Karpas-422 (cell line): ENCODE measurements around the gene LYSMD1. TPM values are rescaled to one million over a fixed set of nuclear protein-coding genes. Genes with fewer than 3 reads are reported as not detected.

Experiments
- DNase-seq: peaks from one replicate; pipeline ENCODE4 v3.0.0-alpha.2; 2015
- H2AFZ ChIP-seq: fragments of 200-600 bp; sonication (generic); 2 replicates; pipeline ENCODE4 v1.6.1; 2014; ENCODE audit warnings: antibody characterized with exemption, low read length, mixed read lengths
- H3K27ac ChIP-seq: fragments of 200-600 bp; sonication (generic); 2 replicates; pipeline ENCODE4 v1.5.1; 2014; ENCODE audit warnings: mild to moderate bottlenecking, low read length, moderate library complexity
- H3K27me3 ChIP-seq: fragments of 200-600 bp; sonication (generic); 2 replicates; pipeline ENCODE4 v1.6.1; 2014; ENCODE audit warnings: low read length, mixed read lengths
- H3K36me3 ChIP-seq: fragments of 200-600 bp; sonication (generic); 2 replicates; pipeline ENCODE4 v1.6.1; 2014; ENCODE audit warnings: low read length, mixed read lengths; ENCODE audit not compliant: insufficient read depth
- H3K4me1 ChIP-seq: fragments of 200-600 bp; sonication (generic); 2 replicates; pipeline ENCODE4 v1.6.1; 2014; ENCODE audit warnings: mild to moderate bottlenecking, low read length, mixed read lengths
- H3K4me2 ChIP-seq: fragments of 200-600 bp; sonication (generic); 2 replicates; pipeline ENCODE4 v1.6.1; 2014; ENCODE audit warnings: low read length, low read depth, mild to moderate bottlenecking; ENCODE audit not compliant: poor library complexity, severe bottlenecking
- H3K4me3 ChIP-seq: fragments of 200-600 bp; sonication (generic); 2 replicates; pipeline ENCODE4 v1.5.1; 2014; ENCODE audit warnings: mild to moderate bottlenecking, antibody characterized with exemption, low read length, mixed read lengths
- H3K79me2 ChIP-seq: fragments of 200-600 bp; sonication (generic); 2 replicates; pipeline ENCODE4 v1.6.1; 2014; ENCODE audit warnings: mild to moderate bottlenecking, low read length, mixed read lengths
- H3K9ac ChIP-seq: fragments of 200-600 bp; sonication (generic); 2 replicates; pipeline ENCODE4 v1.6.0; 2014; ENCODE audit warnings: low read length
- H3K9me2 ChIP-seq: fragments of 200-600 bp; sonication (generic), shearing (Covaris generic); replicated peaks from 2 replicates; pipeline ENCODE4 v1.6.0; 2014; ENCODE audit warnings: mild to moderate bottlenecking, low read length, moderate library complexity; ENCODE audit not compliant: insufficient read depth
- H3K9me3 ChIP-seq: fragments of 300-700, 200-600 bp; sonication (generic); 2 replicates; pipeline ENCODE4 v1.6.1; 2014; ENCODE audit warnings: low read length, mixed read lengths
- H4K20me1 ChIP-seq: fragments of 200-600 bp; sonication (generic); 2 replicates; pipeline ENCODE4 v1.6.1; 2014; ENCODE audit warnings: mild to moderate bottlenecking, antibody characterized with exemption, low read length, low read depth; ENCODE audit not compliant: insufficient read depth
- total RNA-seq: library from RNA; depleted of rRNA; stranded (reverse); fragments of >200 nt; shearing (Covaris generic); gene quantifications from 2 replicates; pipeline ENCODE4 v1.2.3, GENCODE V29; 2014; ENCODE audit warnings: low replicate concordance

The LYSMD1 gene
- total RNA-seq, 1 experiment from 2014 or later: 2.1 TPM

GRCh38 chr1:151165281-151165737, 393 bp downstream of the LYSMD1 start:
- no peak for DNase-seq
- Histone ChIP-seq H3K9ac (peak overlapping the region; percentile 69), H2AFZ (peak overlapping the region; percentile 65; the same call in 1 of the 2 replicates), H4K20me1 (no peaks in the 10 kb centered on the region), H3K4me2 (peak overlapping the region; percentile 67), H3K4me1 (peaks cover 34% of the 10 kb centered on the region), H3K27ac (no peak overlapping the region), H3K79me2 (peaks cover 22% of the 10 kb centered on the region), H3K9me3 (no peaks in the 10 kb centered on the region), H3K4me3 (peak overlapping the region; percentile 96), H3K36me3 (peaks cover 9% of the 10 kb centered on the region; the same call in 1 of the 2 replicates), H3K9me2 (no peaks in the 10 kb centered on the region), H3K27me3 (no peaks in the 10 kb centered on the region)

GRCh38 chr1:151164732-151165280, 896 bp downstream of the LYSMD1 start:
- DNase-seq: no peak
- Histone ChIP-seq H3K27ac (no peak overlapping the region), H3K9ac (peak overlapping the region; percentile 69), H4K20me1 (no peaks in the 10 kb centered on the region), H3K36me3 (peaks cover 9% of the 10 kb centered on the region; the same call in 1 of the 2 replicates), H2AFZ (no peak overlapping the region), H3K4me1 (peaks cover 34% of the 10 kb centered on the region), H3K4me3 (peak overlapping the region; percentile 96), H3K79me2 (peaks cover 22% of the 10 kb centered on the region), H3K9me3 (no peaks in the 10 kb centered on the region), H3K27me3 (no peaks in the 10 kb centered on the region), H3K4me2 (peak overlapping the region; percentile 67), H3K9me2 (no peaks in the 10 kb centered on the region)

- no peaks in the 10 kb centered on the region for H4K20me1 ChIP-seq
- H2AFZ ChIP-seq: no peak overlapping the region
- H3K9me3 ChIP-seq: no peaks in the 10 kb centered on the region
- peaks cover 34% of the 10 kb centered on the region for H3K4me1 ChIP-seq
- peaks cover 13% of the 10 kb centered on the region; the same call in 1 of the 2 replicates for H3K36me3 ChIP-seq
- H3K79me2 ChIP-seq: peaks cover 26% of the 10 kb centered on the region
- DNase-seq: no peak
- peak overlapping the region; percentile 27; the same call in 1 of the 2 replicates for H3K27ac ChIP-seq
- H3K4me3 ChIP-seq: no peak overlapping the region
- H3K27me3 ChIP-seq: no peaks in the 10 kb centered on the region
- H3K4me2 ChIP-seq: no peak overlapping the region
- no peaks in the 10 kb centered on the region for H3K9me2 ChIP-seq
- H3K9ac ChIP-seq: no peak overlapping the region
Observed at GRCh38 chr1:151159373-151159772, 6.3 kb downstream of the LYSMD1 start.

- no peak overlapping the region for H3K4me2 ChIP-seq
- DNase-seq: no peak
- no peak overlapping the region for H3K4me3 ChIP-seq
- H3K27me3 ChIP-seq: no peaks in the 10 kb centered on the region
- H3K36me3 ChIP-seq: peaks cover 13% of the 10 kb centered on the region; the same call in 1 of the 2 replicates
- no peak overlapping the region for H3K27ac ChIP-seq
- H3K9ac ChIP-seq: no peak overlapping the region
- no peaks in the 10 kb centered on the region for H4K20me1 ChIP-seq
- no peak overlapping the region for H2AFZ ChIP-seq
- H3K9me2 ChIP-seq: no peaks in the 10 kb centered on the region
- no peaks in the 10 kb centered on the region for H3K9me3 ChIP-seq
- H3K4me1 ChIP-seq: peaks cover 30% of the 10 kb centered on the region
- peaks cover 26% of the 10 kb centered on the region for H3K79me2 ChIP-seq
Observed at GRCh38 chr1:151158751-151159251, 6.9 kb downstream of the LYSMD1 start.

GRCh38 chr1:151158326-151158725, 7.4 kb downstream of the LYSMD1 start:
- Histone ChIP-seq H3K4me2 (no peak overlapping the region), H3K9ac (no peak overlapping the region), H3K27me3 (no peaks in the 10 kb centered on the region), H2AFZ (no peak overlapping the region), H3K4me1 (peaks cover 30% of the 10 kb centered on the region), H3K9me3 (no peaks in the 10 kb centered on the region), H3K79me2 (peaks cover 26% of the 10 kb centered on the region), H3K27ac (no peak overlapping the region), H4K20me1 (no peaks in the 10 kb centered on the region), H3K36me3 (peaks cover 13% of the 10 kb centered on the region; the same call in 1 of the 2 replicates), H3K4me3 (no peak overlapping the region), H3K9me2 (no peaks in the 10 kb centered on the region)
- DNase-seq: no peak

- H3K36me3 ChIP-seq: peaks cover 13% of the 10 kb centered on the region; the same call in 1 of the 2 replicates
- H3K9me3 ChIP-seq: no peaks in the 10 kb centered on the region
- peak overlapping the region; percentile 87 for H3K4me3 ChIP-seq
- peak; percentile 82 for DNase-seq
- H3K9me2 ChIP-seq: no peaks in the 10 kb centered on the region
- H3K4me1 ChIP-seq: peaks cover 26% of the 10 kb centered on the region
- H3K79me2 ChIP-seq: peaks cover 26% of the 10 kb centered on the region
- peak overlapping the region; percentile 27; the same call in 1 of the 2 replicates for H2AFZ ChIP-seq
- peak overlapping the region; percentile 74 for H3K27ac ChIP-seq
- H3K4me2 ChIP-seq: peak overlapping the region; percentile 91
- peak overlapping the region; percentile 87 for H3K9ac ChIP-seq
- H4K20me1 ChIP-seq: no peaks in the 10 kb centered on the region
- H3K27me3 ChIP-seq: no peaks in the 10 kb centered on the region
Observed at GRCh38 chr1:151157067-151157531, 8.6 kb downstream of the LYSMD1 start.

- Histone ChIP-seq H3K27me3 (no peaks in the 10 kb centered on the region), H3K4me1 (peaks cover 26% of the 10 kb centered on the region), H4K20me1 (no peaks in the 10 kb centered on the region), H3K9ac (peak within 1 kb of the TSS; percentile 87), H2AFZ (peak within 1 kb of the TSS; percentile 28; the same call in 1 of the 2 replicates), H3K36me3 (peaks cover 13% of the 10 kb centered on the region; the same call in 1 of the 2 replicates), H3K9me2 (no peaks in the 10 kb centered on the region), H3K4me2 (peak within 1 kb of the TSS; percentile 91), H3K27ac (peak within 1 kb of the TSS; percentile 74), H3K9me3 (no peaks in the 10 kb centered on the region), H3K79me2 (peaks cover 26% of the 10 kb centered on the region), H3K4me3 (peak within 1 kb of the TSS; percentile 87)
- DNase-seq: peak; percentile 92
Observed at GRCh38 chr1:151156515-151156819, 9.2 kb downstream of the LYSMD1 start, which contains the start of gene TNFAIP8L2. Gene TNFAIP8L2, plus strand, starts transcription at chr1:151156649. Its CDS starts 2,049 bp downstream, at chr1:151158698.

- H3K27ac ChIP-seq: no peak overlapping the region
- peaks cover 36% of the 10 kb centered on the region for H3K4me1 ChIP-seq
- H3K27me3 ChIP-seq: no peaks in the 10 kb centered on the region
- peak overlapping the region; percentile 89 for H3K4me2 ChIP-seq
- no peaks in the 10 kb centered on the region for H3K9me2 ChIP-seq
- H3K4me3 ChIP-seq: peak overlapping the region; percentile 72; the same call in 1 of the 2 replicates
- H3K79me2 ChIP-seq: no peaks in the 10 kb centered on the region
- no peaks in the 10 kb centered on the region for H4K20me1 ChIP-seq
- peak overlapping the region; percentile 77 for H3K9ac ChIP-seq
- H2AFZ ChIP-seq: no peak overlapping the region
- DNase-seq: no peak
- no peaks in the 10 kb centered on the region for H3K36me3 ChIP-seq
- H3K9me3 ChIP-seq: no peaks in the 10 kb centered on the region
Observed at GRCh38 chr1:151147665-151148064, 18.0 kb downstream of the LYSMD1 start.
